Neutrophil (primary cell): ENCODE data around the gene SYNDIG1L.

ENCODE experiments used
- H3K27ac ChIP-seq: fragments of 200-600 bp; sonication (generic); 2 replicates; pipeline ENCODE4 v1.5.1; 2016; ENCODE audit warnings: mild to moderate bottlenecking, moderate library complexity
- H3K27me3 ChIP-seq: fragments of 200-600 bp; sonication (generic); 2 replicates; pipeline ENCODE4 v1.6.0; 2016; ENCODE audit warnings: mild to moderate bottlenecking
- H3K36me3 ChIP-seq: fragments of 200-600 bp; sonication (generic); 2 replicates; pipeline ENCODE4 v1.5.1; 2017
- H3K4me1 ChIP-seq, 2 experiments: fragments of 200-600 bp in 1 of 2; sonication (generic) in 1 of 2; 1 replicate in 1 of 2; 2 replicates in 1 of 2; pipeline versions ENCODE4 v1.5.1 to v1.6.1; 2013 to 2016; ENCODE audit warnings: low read depth in 1 of 2, low read length in 1 of 2, mild to moderate bottlenecking in 1 of 2, moderate library complexity in 1 of 2; ENCODE audit not compliant: control insufficient read depth in 1 of 2, insufficient read depth in 1 of 2
- H3K4me3 ChIP-seq, 2 experiments: fragments of 200-600 bp in 1 of 2; sonication (generic) in 1 of 2; 1 replicate in 1 of 2; 2 replicates in 1 of 2; pipeline ENCODE4 v1.5.1; 2013 to 2016; ENCODE audit warnings: low read depth in 1 of 2, low read length in 1 of 2, mild to moderate bottlenecking in 1 of 2, moderate library complexity in 1 of 2
- H3K9me3 ChIP-seq: fragments of 200-600 bp; sonication (generic); 2 replicates; pipeline ENCODE4 v1.5.1; 2016
- TF ChIP-seq, protein P1 (sequence below): fragments of 200-600 bp; sonication (generic); IDR thresholded peaks from 2 replicates; pipeline ENCODE4 v1.5.1; 2016; ENCODE audit warnings: antibody characterized with exemption

Gene SYNDIG1L

DNA sequence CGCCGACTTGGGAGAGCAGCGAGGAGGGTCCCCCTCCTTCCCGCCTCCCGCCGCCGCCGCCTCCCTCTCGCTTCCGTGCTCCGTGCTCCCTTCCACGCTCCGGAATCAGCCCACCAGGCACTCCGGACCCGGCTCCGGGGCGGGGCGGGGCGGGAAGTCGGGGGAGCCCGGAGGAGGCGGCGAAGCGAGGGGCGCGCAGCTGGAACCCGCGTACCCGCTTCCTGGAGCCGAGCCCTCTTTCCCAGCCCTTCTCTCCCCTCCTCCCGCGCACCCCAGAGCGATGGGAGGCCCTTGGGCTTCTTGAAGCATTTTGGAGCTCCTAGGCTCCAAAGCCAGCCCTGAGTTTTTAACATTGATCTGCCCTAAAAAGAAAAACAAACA lies at the start of gene SYNDIG1L:
Gene SYNDIG1L, minus strand, starts transcription at position 9 of the 381 bp plus-strand sequence. CDS start 16,466 bp downstream, outside the sequence.
- peaks cover 91% of the 10 kb centered on the region for H3K27me3 ChIP-seq

GRCh38 chr14:74475678-74476077 lies 49.7 kb upstream of the SYNDIG1L start:
- no peak overlapping the region for H3K4me3 ChIP-seq
- H3K27ac ChIP-seq = no peak overlapping the region
- H3K36me3 ChIP-seq = peaks cover 55% of the 10 kb centered on the region
- TF ChIP-seq, protein P1, sequence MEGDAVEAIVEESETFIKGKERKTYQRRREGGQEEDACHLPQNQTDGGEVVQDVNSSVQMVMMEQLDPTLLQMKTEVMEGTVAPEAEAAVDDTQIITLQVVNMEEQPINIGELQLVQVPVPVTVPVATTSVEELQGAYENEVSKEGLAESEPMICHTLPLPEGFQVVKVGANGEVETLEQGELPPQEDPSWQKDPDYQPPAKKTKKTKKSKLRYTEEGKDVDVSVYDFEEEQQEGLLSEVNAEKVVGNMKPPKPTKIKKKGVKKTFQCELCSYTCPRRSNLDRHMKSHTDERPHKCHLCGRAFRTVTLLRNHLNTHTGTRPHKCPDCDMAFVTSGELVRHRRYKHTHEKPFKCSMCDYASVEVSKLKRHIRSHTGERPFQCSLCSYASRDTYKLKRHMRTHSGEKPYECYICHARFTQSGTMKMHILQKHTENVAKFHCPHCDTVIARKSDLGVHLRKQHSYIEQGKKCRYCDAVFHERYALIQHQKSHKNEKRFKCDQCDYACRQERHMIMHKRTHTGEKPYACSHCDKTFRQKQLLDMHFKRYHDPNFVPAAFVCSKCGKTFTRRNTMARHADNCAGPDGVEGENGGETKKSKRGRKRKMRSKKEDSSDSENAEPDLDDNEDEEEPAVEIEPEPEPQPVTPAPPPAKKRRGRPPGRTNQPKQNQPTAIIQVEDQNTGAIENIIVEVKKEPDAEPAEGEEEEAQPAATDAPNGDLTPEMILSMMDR = no peak
- no peaks in the 10 kb centered on the region for H3K4me1 ChIP-seq
- H3K9me3 ChIP-seq = no peaks in the 10 kb centered on the region
- H3K27me3 ChIP-seq = no peaks in the 10 kb centered on the region

More for the DNA sequence above, at the start of gene SYNDIG1L:
- no peaks in the 10 kb centered on the region for H3K9me3 ChIP-seq
- H3K4me1 ChIP-seq = no peaks in the 10 kb centered on the region
- TF ChIP-seq, protein P1 = no peak
- H3K36me3 ChIP-seq = no peaks in the 10 kb centered on the region
- H3K4me3 ChIP-seq = no peak within 1 kb of the TSS
- no peak within 1 kb of the TSS for H3K27ac ChIP-seq

- Histone ChIP-seq H3K27ac (no peak overlapping the region), H3K4me3 (no peak overlapping the region), H3K4me1 (no peaks in the 10 kb centered on the region), H3K27me3 (no peaks in the 10 kb centered on the region), H3K36me3 (peaks cover 42% of the 10 kb centered on the region), H3K9me3 (no peaks in the 10 kb centered on the region)
- TF ChIP-seq, protein P1 = no peak
These were observed 48.4 kb upstream of the SYNDIG1L start for GRCh38 chr14:74474376-74474775.

DNA sequence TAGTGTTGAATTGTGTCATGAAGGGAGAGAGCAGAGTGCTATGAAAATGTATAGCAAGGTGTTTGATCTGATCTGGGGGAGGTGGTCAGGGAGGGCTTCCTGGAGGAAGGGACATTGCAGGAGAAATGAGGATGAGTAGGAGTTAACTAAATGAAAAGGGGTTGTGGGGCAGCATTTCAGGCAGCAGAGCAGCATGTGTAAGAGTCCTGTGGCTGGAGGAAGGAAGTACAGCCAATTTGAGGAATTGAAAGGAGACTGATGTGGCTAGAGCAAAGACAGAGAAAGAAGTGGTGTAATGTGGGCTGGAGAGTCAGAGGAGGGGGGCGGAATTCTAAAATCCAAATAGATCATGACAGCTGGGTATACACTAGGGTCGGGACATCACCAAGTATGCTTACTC lies 46.6 kb upstream of the SYNDIG1L start:
- H3K4me1 ChIP-seq = no peaks in the 10 kb centered on the region
- H3K27ac ChIP-seq = no peak overlapping the region
- TF ChIP-seq, protein P1 = no peak
- H3K27me3 ChIP-seq = no peaks in the 10 kb centered on the region
- H3K36me3 ChIP-seq = peaks cover 24% of the 10 kb centered on the region
- H3K4me3 ChIP-seq = no peak overlapping the region
- no peaks in the 10 kb centered on the region for H3K9me3 ChIP-seq

DNA sequence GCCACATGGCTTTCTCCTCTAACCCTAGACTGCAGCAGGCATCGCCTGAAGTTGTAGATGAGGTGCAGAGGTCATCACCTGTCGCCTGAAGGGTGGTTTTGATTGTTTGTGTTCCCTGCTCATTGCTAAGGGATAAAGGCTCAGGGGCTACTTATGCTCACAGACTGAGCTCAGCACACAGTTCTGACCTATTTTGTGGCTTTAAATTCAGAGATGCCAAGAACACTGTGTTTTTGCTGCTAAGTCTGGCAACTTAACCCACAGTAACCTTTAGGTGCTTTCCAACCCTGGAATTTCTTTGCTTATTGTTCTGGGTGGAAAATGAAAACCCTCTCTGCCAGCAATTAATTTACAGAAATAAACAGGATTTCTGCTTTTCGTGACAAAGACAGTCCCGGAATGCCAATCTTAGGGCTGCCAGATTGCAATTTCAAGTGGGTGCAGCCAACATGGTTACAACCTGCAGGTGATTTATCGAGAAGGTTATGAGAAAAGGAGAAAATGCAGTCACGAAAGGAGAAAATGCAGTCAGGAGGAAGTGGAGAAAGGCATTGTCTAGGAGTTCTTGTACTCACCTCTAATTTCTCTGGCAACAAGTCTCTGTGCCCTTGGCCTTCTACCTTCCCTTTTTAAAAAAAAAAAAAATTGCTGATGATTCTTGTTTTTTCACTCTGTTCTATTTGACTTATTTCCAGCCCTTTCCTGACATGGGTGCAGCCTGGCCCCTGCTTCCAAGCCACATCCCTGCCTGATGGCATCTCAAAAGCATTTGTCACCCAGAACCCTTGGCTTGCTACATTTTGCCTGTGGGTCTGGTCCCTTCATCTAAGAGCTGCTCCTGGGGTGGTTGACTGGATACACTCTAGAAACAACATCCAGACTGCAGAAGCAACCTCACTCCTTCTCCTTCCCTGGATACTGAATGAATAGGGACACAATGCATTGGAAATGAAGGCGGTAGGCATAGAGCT lies 43.8 kb upstream of the SYNDIG1L start:
- Histone ChIP-seq H3K27ac (no peak overlapping the region), H3K4me3 (no peak overlapping the region), H3K4me1 (no peaks in the 10 kb centered on the region), H3K27me3 (no peaks in the 10 kb centered on the region), H3K9me3 (no peaks in the 10 kb centered on the region), H3K36me3 (peaks cover 12% of the 10 kb centered on the region)
- TF ChIP-seq, protein P1 = no peak
